Smooth muscle cell (in vitro differentiated cells): Measurements from ENCODE around the gene DUSP22. TPM values are rescaled to one million over a fixed set of nuclear protein-coding genes. Genes with fewer than 3 reads are reported as not detected.

Experiments
- DNase-seq: peaks from one replicate; lab custom pipeline; 2025; ENCODE audit not compliant: unreplicated experiment; lab: John Stamatoyannopoulos, UW
- H2AFZ ChIP-seq: fragments of 200-600 bp; sonication (generic); 2 replicates; pipeline ENCODE4 v1.6.0; 2016; ENCODE audit warnings: antibody characterized with exemption, low read depth, mild to moderate bottlenecking
- H3F3A ChIP-seq: fragments of 200-600 bp; sonication (generic); 2 replicates; pipeline ENCODE4 v1.6.0; 2017; ENCODE audit warnings: antibody characterized with exemption, low read depth
- H3K27ac ChIP-seq: fragments of 200-600 bp; sonication (generic); 2 replicates; pipeline ENCODE4 v1.5.1; 2016; ENCODE audit warnings: low read depth, mild to moderate bottlenecking
- H3K27me3 ChIP-seq: fragments of 200-600 bp; sonication (generic); 2 replicates; pipeline ENCODE4 v1.6.1; 2016; ENCODE audit warnings: low read depth, mild to moderate bottlenecking
- H3K36me3 ChIP-seq: fragments of 200-600 bp; sonication (generic); 2 replicates; pipeline ENCODE4 v1.5.1; 2016; ENCODE audit warnings: low read depth
- H3K4me1 ChIP-seq: fragments of 200-600 bp; sonication (generic); 2 replicates; pipeline ENCODE4 v1.5.1; 2016; ENCODE audit warnings: low read depth
- H3K4me2 ChIP-seq: fragments of 200-600 bp; sonication (generic); 2 replicates; pipeline ENCODE4 v1.6.0; 2016; ENCODE audit warnings: mild to moderate bottlenecking
- H3K4me3 ChIP-seq: fragments of 200-600 bp; sonication (generic); 2 replicates; pipeline ENCODE4 v1.5.1; 2016; ENCODE audit warnings: mild to moderate bottlenecking
- H3K79me2 ChIP-seq: fragments of 200-600 bp; sonication (generic); 2 replicates; pipeline ENCODE4 v1.6.0; 2016; ENCODE audit warnings: low read depth, mild to moderate bottlenecking
- H3K9ac ChIP-seq: fragments of 200-600 bp; sonication (generic); 2 replicates; pipeline ENCODE4 v1.6.0; 2016; ENCODE audit warnings: low read depth
- H3K9me3 ChIP-seq: fragments of 200-600 bp; sonication (generic); replicated peaks from 2 replicates; pipeline ENCODE4 v1.5.1; 2016; ENCODE audit warnings: low read depth
- H4K20me1 ChIP-seq: fragments of 200-600 bp; sonication (generic); 2 replicates; pipeline ENCODE4 v1.6.0; 2016; ENCODE audit warnings: low read depth
- CTCF ChIP-seq: fragments of 200-600 bp; sonication (generic); IDR thresholded peaks from 2 replicates; pipeline ENCODE4 v1.5.1; 2017; ENCODE audit warnings: borderline replicate concordance, mild to moderate bottlenecking, antibody characterized with exemption; ENCODE audit not compliant: insufficient read depth, poor library complexity, severe bottlenecking
- WGBS: methylation state at CpG from one replicate; pipeline ENCODE4 v1.1.7; 2016; ENCODE audit warnings: low lambda C conversion rate; 5-methylcytosine and 5-hydroxymethylcytosine counted together
- polyA plus RNA-seq: library from polyadenylated mRNA; unstranded; fragments of >200 nt; fragmentation: Nextera tagmentation; extraction: Ambion mirVana; gene quantifications from 2 replicates; pipeline ENCODE4 v1.2.1, GENCODE V29; 2016
- total RNA-seq: library from RNA; depleted of rRNA; stranded (reverse); fragments of >200 nt; gene quantifications from 2 replicates; pipeline ENCODE4 v1.2.3, GENCODE V29; 2014

Gene DUSP22
- total and polyA plus RNA-seq, 2 experiments from 2014 or later: 16.3 to 19.1 TPM

- DNase-seq: no peak
- Histone ChIP-seq H3K9ac (no peak overlapping the region), H3K36me3 (no peaks in the 10 kb centered on the region), H3K27ac (no peak overlapping the region), H3K4me2 (no peak overlapping the region), H3K27me3 (no peaks in the 10 kb centered on the region), H3F3A (no peaks in the 10 kb centered on the region), H4K20me1 (peaks cover 48% of the 10 kb centered on the region), H2AFZ (no peak overlapping the region), H3K4me1 (no peaks in the 10 kb centered on the region), H3K79me2 (peaks cover 15% of the 10 kb centered on the region), H3K4me3 (no peak overlapping the region), H3K9me3 (no peaks in the 10 kb centered on the region)
- TF ChIP-seq CTCF: no peak
- WGBS: 63% methylated on average over 9 of the region's 9 CpGs
Observed at GRCh38 chr6:296151-297122, 4.2 kb downstream of the DUSP22 start.

- Histone ChIP-seq H2AFZ (no peak overlapping the region), H3K4me3 (no peak overlapping the region), H3F3A (no peaks in the 10 kb centered on the region), H3K4me1 (no peaks in the 10 kb centered on the region), H3K27ac (no peak overlapping the region), H3K36me3 (no peaks in the 10 kb centered on the region), H4K20me1 (peaks cover 55% of the 10 kb centered on the region), H3K9me3 (no peaks in the 10 kb centered on the region), H3K4me2 (no peak overlapping the region), H3K27me3 (no peaks in the 10 kb centered on the region), H3K79me2 (peaks cover 15% of the 10 kb centered on the region), H3K9ac (no peak overlapping the region)
- 63% methylated on average over 6 of the region's 6 CpGs for WGBS
- no peak for TF ChIP-seq CTCF
- DNase-seq: no peak
Observed at GRCh38 chr6:297571-298232, 5.4 kb downstream of the DUSP22 start.

- Histone ChIP-seq H3K79me2 (peaks cover 15% of the 10 kb centered on the region), H2AFZ (no peak overlapping the region), H3K4me2 (no peak overlapping the region), H3K27ac (no peak overlapping the region), H3K36me3 (no peaks in the 10 kb centered on the region), H3K9ac (no peak overlapping the region), H3K27me3 (no peaks in the 10 kb centered on the region), H3F3A (no peaks in the 10 kb centered on the region), H3K4me3 (no peak overlapping the region), H4K20me1 (peaks cover 63% of the 10 kb centered on the region), H3K9me3 (no peaks in the 10 kb centered on the region), H3K4me1 (no peaks in the 10 kb centered on the region)
- 71% methylated on average over 11 of the region's 11 CpGs for WGBS
- no peak for TF ChIP-seq CTCF
- DNase-seq: no peak
Observed at GRCh38 chr6:298233-299103, 6.2 kb downstream of the DUSP22 start.
